Frontal cortex (tissue), 4 donors: Measurements from ENCODE around the gene TNRC6C. TPM values are rescaled to one million over a fixed set of nuclear protein-coding genes. Genes with fewer than 3 reads are reported as not detected.
"Not testable (repeated sequence)": the region's sequence is repeated elsewhere in the genome, so short reads cannot be mapped to it uniquely, and the experiment has no call there.

Experiments used
- DNase-seq, 2 donors: peaks; one replicate each; pipeline ENCODE4 v3.0.0; 2012; ENCODE audit warnings: low spot score in 2 of 2
- FAIRE-seq: peaks from 2 replicates; lab custom pipeline; 2012; peaks lifted over from hg19 to GRCh38; lab: Jason Lieb, UNC
- total RNA-seq: library from RNA; depleted of rRNA; stranded (reverse); fragments of >200 nt; gene quantifications from one replicate; pipeline ENCODE4 v1.2.3, GENCODE V29; 2014
- donor health status: control.
- donor health status: control.
- donor health status: control.

Gene TNRC6C
- total RNA-seq, 1 donor from 2014 or later = 26.9 TPM

- DNase-seq = no peak
- FAIRE-seq = no peak
Observed at GRCh38 chr17:78105551-78105950, 147.0 kb downstream of the TNRC6C start.

GRCh38 chr17:78106211-78106610 is 147.7 kb downstream of the TNRC6C start:
- peak; percentile 66 for FAIRE-seq
- no peak for DNase-seq

GRCh38 chr17:78107457-78107856 is 149.0 kb downstream of the TNRC6C start:
- no peak for DNase-seq
- FAIRE-seq = no peak

DNA sequence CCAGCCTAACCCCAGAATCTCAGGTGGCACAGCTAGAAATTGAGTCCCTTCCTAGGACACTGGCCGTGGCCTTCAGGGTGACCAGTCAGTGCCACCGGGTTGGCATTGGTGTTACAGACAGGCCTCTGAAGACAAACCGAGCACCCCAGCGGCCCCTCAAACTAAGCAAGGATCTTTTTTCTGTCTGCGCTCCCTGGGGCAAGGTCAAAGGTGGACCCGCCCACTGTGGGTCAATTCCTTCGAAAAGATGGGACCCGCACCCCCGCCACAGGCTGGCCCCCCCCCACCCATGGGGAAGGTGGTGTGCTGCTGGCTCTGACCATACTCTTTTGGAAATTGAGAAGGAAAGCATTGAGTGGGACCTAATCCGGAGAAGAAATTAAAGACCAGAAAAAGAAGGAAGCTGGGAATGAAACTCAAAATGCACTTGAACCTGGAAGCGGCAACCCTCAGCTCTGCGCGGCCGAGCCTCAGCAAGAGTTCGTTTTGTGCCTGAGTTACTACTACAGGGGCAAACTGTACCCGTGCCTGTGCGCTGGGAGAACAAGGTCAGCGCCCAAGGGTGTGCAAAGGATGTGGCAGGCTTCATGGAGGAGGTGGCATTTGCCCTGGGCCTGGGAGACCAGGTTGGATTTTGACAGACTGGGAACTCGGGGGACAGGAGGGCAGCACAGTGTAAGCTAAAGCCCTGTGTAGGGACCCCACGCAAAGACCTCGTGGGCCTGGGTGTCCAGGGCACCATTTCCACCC is 149.6 kb downstream of the TNRC6C start:
- DNase-seq (no peak), FAIRE-seq (no peak)

- DNase-seq (no peak), FAIRE-seq (no peak)
Observed at GRCh38 chr17:78108726-78109488, 150.4 kb downstream of the TNRC6C start.

DNA sequence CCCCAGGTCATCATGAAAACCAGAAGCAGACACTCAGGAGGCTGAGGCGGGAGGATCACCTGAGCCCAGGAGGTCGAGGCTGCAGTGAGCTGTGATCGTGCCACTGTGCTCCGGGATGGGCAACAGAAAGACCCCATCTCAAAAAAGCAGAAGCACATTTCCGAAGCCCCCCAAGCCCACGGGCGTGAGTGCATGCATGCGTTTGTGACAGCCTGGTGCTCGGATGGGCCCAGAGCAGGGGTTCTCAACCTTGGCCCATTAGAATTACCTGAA is 150.9 kb downstream of the TNRC6C start:
- DNase-seq (no peak), FAIRE-seq (no peak)

- DNase-seq = no peak
- no peak for FAIRE-seq
Observed at GRCh38 chr17:78110363-78111015, 152.0 kb downstream of the TNRC6C start.

- DNase-seq (peak in 1 of 2 donors; percentile 33), FAIRE-seq (no peak)
Observed at GRCh38 chr17:78111016-78111726, 152.7 kb downstream of the TNRC6C start.

GRCh38 chr17:78111727-78112517 is 153.4 kb downstream of the TNRC6C start:
- DNase-seq (no peak), FAIRE-seq (no peak)

DNA sequence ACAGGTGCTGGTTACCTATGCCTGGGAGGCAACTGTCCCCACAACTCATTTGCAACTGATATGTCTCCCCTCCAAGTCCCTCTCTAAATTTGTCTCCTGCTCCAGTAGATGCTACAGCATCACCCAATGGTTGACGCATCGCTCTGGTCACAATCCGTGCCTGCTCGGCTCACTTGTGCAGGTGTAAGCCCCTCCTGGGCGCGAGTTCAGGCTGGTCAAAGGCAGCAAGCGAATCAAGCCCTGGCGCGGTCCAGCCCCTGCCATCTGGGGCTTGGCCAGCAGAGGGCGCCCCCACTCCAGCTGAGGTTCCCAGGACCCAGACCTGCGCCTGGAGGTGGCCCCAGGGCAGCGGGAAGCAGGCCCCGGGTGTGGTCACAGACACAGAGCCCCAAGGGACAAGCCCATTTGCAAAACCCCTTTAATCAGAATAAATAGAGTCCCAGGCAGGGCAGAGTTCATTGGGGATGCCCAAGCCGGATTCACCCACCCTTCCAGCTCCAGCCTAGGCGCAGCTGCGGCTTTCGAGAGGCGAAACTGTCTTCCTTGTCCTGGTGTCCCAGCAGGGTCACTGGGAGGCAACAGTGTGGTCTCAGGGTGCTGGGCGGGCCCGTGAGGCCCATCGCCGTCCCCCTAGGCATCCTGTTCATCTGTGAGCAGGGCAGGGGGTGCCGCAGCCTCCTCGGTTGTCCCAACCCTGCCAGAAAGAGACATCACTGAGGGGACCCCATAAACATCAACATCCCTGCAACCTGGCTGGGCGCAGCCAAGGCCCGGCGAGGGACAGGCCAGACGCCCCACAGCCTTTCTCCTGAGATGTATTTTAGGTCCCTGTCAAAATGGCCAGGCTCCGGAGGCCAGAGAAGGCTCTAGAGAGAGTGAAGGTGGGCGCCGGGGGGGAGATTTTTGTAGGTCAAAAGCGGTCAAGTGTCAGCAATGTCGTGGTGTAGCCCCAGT is 154.3 kb downstream of the TNRC6C start:
- FAIRE-seq = no peak
- peak; percentile 82 to 91 for DNase-seq

GRCh38 chr17:78113804-78114785 is 155.6 kb downstream of the TNRC6C start:
- DNase-seq (peak in 1 of 2 donors; percentile 12), FAIRE-seq (no peak)

GRCh38 chr17:78114831-78115723 is 156.6 kb downstream of the TNRC6C start:
- FAIRE-seq (no peak), DNase-seq (peak; percentile 77 to 90)

DNA sequence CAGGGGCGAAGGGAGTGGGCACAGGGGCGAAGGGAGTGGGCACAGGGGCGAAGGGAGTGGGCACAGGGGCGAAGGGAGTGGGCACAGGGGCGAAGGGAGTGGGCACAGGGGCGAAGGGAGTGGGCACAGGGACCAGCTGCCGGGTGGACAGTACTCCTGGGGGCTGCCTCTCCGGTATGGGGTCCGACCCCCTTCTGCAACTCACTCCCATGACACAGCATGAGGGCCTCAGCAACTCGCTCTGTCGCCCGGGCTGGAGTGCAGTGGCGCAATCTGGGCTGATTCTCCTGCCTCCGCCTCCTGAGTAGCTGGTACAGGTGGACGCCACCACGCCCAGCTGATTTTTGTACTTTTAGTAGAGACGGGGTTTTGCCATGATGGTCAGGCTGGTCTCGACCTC is 157.3 kb downstream of the TNRC6C start:
- not testable (repeated sequence) for DNase-seq, FAIRE-seq

DNA sequence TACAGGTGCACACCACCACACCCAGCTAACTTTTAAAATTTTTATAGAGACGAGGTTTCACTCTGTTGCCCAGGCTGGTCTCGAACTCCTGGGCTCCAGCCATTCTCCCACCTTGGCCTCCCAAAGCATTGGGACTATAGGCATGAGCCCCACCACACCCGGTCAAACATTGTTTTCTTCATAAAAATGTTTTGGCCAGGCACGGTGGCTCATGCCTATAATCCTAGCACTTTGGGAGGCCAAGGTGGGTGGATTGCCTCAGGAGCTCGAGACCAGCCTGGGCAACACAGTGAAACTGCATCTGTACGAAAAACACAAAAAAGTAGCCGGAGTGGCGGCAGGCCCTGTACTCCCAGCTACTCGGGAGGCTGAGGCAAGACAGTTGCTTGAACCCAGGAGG is 157.9 kb downstream of the TNRC6C start:
- DNase-seq (no peak), FAIRE-seq (no peak)

DNA sequence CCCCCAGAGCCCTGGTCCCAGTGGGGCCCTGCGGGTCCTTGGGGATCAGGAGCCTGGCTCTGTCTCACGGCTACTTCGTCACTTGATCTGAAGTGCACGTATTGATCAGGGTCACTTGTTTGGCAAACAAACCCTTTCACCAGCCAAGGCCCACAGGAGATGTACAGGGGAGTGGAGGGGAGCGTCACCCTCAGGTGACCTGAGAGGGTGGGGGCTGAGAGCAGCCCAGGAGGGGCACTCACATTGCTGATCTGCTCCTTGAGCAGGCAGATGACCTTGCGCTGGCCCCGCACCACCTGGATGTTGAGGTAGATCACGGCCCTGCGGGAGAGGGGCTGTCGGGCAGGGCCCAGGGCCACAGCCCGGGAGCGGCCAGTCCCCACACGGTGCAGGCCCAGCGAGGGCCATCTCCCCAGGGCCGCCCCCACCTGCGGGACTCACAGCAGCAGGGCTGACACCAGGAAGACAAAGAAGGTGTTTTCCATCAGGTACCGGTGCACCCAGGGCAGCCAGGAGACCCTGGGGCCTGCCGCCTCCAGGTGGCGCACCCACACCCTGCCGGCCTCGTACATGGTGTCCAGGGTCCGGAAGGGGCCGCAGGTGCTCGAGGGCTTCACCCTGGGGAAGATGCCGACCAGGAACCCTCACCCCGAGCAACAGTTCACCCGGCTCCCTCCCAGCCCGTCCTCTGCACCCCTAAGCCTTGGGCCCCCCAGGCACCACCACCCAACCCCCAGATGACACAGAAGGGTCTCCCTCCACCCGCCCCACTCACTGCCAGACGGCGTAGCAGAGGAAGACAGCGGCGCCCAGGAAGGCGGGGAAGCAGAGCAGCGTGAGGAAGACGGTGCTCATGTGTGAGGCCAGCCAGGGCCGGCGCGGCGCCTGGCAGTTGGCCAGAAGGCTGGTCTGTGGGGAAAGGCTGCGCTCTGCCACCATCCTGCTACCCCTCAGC is 158.8 kb downstream of the TNRC6C start:
- DNase-seq (no peak), FAIRE-seq (no peak)
